Neural cell (in vitro differentiated cells): Measurements from ENCODE around the gene ITPKB. TPM values are rescaled to one million over a fixed set of nuclear protein-coding genes. Genes with fewer than 3 reads are reported as not detected.

Experiments used
- H2AFZ ChIP-seq: fragments of 200-600, 300-800 bp; sonication (generic), shearing (Covaris generic); 2 replicates; pipeline ENCODE4 v1.6.0; 2014; ENCODE audit warnings: low read depth, mild to moderate bottlenecking, antibody characterized with exemption, low read length, moderate library complexity
- H3F3A ChIP-seq: fragments of 200-600 bp; shearing (Covaris generic); 2 replicates; pipeline ENCODE4 v1.6.1; 2016; ENCODE audit warnings: mild to moderate bottlenecking, moderate library complexity, mixed read lengths, antibody characterized with exemption, low read length; ENCODE audit not compliant: insufficient read depth, poor library complexity, severe bottlenecking
- H3K27ac ChIP-seq: fragments of 200-600, 300-800 bp; sonication (generic), shearing (Covaris generic); 2 replicates; pipeline ENCODE4 v1.5.1; 2014; ENCODE audit warnings: mild to moderate bottlenecking, low read length, moderate library complexity
- H3K27me3 ChIP-seq: fragments of 300-800, 200-600 bp; sonication (generic), shearing (Covaris generic); 2 replicates; pipeline ENCODE4 v1.6.0; 2014; ENCODE audit warnings: mild to moderate bottlenecking, low read depth, low read length, moderate library complexity; ENCODE audit not compliant: insufficient read depth
- H3K36me3 ChIP-seq: fragments of 300-800, 200-600 bp; sonication (generic), shearing (Covaris generic); 2 replicates; pipeline ENCODE4 v1.5.1; 2014; ENCODE audit warnings: mild to moderate bottlenecking, antibody characterized with exemption, low read length, moderate library complexity; ENCODE audit not compliant: insufficient read depth
- H3K4me2 ChIP-seq: fragments of 300-800, 200-600 bp; sonication (generic), shearing (Covaris generic); 2 replicates; pipeline ENCODE4 v1.6.0; 2014; ENCODE audit warnings: mild to moderate bottlenecking, low read length
- H3K4me3 ChIP-seq: fragments of 300-800, 200-600 bp; sonication (generic), shearing (Covaris generic); 2 replicates; pipeline ENCODE4 v1.5.1; 2014; ENCODE audit warnings: mild to moderate bottlenecking, low read length, moderate library complexity
- H3K79me2 ChIP-seq: fragments of 200-600 bp; shearing (Covaris generic); replicated peaks from 2 replicates; pipeline ENCODE4 v1.6.0; 2014; ENCODE audit warnings: mild to moderate bottlenecking, low read length, moderate library complexity; ENCODE audit not compliant: insufficient read depth
- H3K9ac ChIP-seq: fragments of 300-800, 200-600 bp; sonication (generic), shearing (Covaris generic); 2 replicates; pipeline ENCODE4 v1.6.1; 2016; ENCODE audit warnings: mild to moderate bottlenecking, low read length, mixed read lengths
- H3K9me2 ChIP-seq: fragments of 200-600 bp; shearing (Covaris generic); 2 replicates; pipeline ENCODE4 v1.6.1; 2016; ENCODE audit warnings: mild to moderate bottlenecking, low read length, mixed read lengths; ENCODE audit not compliant: insufficient read depth
- H3K9me3 ChIP-seq: fragments of 200-600, 300-800 bp; sonication (generic), shearing (Covaris generic); 2 replicates; pipeline ENCODE4 v1.6.1; 2016; ENCODE audit warnings: mild to moderate bottlenecking, mixed run types, low read length, moderate library complexity, mixed read lengths
- H4K20me1 ChIP-seq: fragments of 200-600 bp; shearing (Covaris generic); 2 replicates; pipeline ENCODE4 v1.6.1; 2016; ENCODE audit warnings: mild to moderate bottlenecking, mixed run types; ENCODE audit not compliant: insufficient read depth
- EP300 ChIP-seq: fragments of 450-650 bp; conservative IDR thresholded peaks from 2 replicates; pipeline ENCODE4 v1.6.1; 2014; ENCODE audit warnings: antibody characterized with exemption, mild to moderate bottlenecking, moderate library complexity; ENCODE audit not compliant: poor library complexity, severe bottlenecking
- EZH2 ChIP-seq: fragments of 200-600, 300-800 bp; shearing (Covaris generic), sonication (generic); IDR thresholded peaks from 2 replicates; pipeline ENCODE4 v1.6.1; 2014; ENCODE audit warnings: antibody characterized with exemption, low read length, borderline replicate concordance, mild to moderate bottlenecking; ENCODE audit not compliant: insufficient read depth, poor library complexity, severe bottlenecking
- MXI1 ChIP-seq: fragments of 450-650 bp; conservative IDR thresholded peaks from 2 replicates; pipeline ENCODE4 v1.6.1; 2014; ENCODE audit warnings: antibody characterized with exemption, mild to moderate bottlenecking; ENCODE audit not compliant: poor library complexity, severe bottlenecking
- POLR2AphosphoS5 ChIP-seq: IDR thresholded peaks from 2 replicates; pipeline ENCODE4 v1.6.1; 2012
- RAD21 ChIP-seq: fragments of 450-650 bp; conservative IDR thresholded peaks from 2 replicates; pipeline ENCODE4 v1.6.1; 2014; ENCODE audit warnings: antibody characterized with exemption, mild to moderate bottlenecking, moderate library complexity
- SMC3 ChIP-seq: fragments of 450-650 bp; conservative IDR thresholded peaks from 2 replicates; pipeline ENCODE4 v1.6.1; 2014; ENCODE audit warnings: antibody characterized with exemption, mild to moderate bottlenecking, moderate library complexity; ENCODE audit not compliant: poor library complexity
- TAF1 ChIP-seq: IDR thresholded peaks from 2 replicates; pipeline ENCODE4 v1.6.1; 2012; ENCODE audit warnings: low read depth
- polyA plus RNA-seq: library from polyadenylated mRNA; depleted of rRNA; stranded (reverse); fragments of >200 nt; gene quantifications from 2 replicates; pipeline ENCODE4 v1.2.3, GENCODE V29; 2014
- TF ChIP-seq, protein P1 (sequence below): fragments of 450-650 bp; IDR thresholded peaks from 2 replicates; pipeline ENCODE4 v1.5.1; 2014; ENCODE audit warnings: antibody characterized with exemption, mild to moderate bottlenecking, moderate library complexity; ENCODE audit not compliant: poor library complexity, severe bottlenecking
- TF ChIP-seq, protein P2 (sequence below): IDR thresholded peaks from 2 replicates; pipeline ENCODE4 v1.6.1; 2012; ENCODE audit warnings: borderline replicate concordance

Gene ITPKB
- polyA plus RNA-seq, 1 donor from 2014 or later = 0.19 TPM

DNA sequence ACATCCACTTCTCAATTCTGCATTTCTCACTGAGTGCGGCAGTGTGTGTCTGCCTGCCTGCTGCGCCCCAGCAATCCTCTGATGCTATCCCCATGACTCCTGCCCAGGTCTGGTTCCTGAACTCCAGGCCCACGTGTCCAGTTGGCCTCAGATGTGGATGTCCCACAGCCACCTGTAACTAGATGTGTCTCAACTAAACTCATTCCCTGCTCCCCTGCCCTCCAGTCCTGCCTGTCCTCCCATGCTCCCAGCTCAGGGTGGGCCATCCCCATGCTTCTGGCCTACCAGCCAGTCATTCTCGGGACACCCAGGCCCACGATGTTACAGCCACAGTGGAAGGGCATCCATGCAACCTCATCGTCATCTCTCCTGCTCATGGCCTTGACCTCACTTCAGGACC lies 113.8 kb downstream of the ITPKB start:
- Histone ChIP-seq H3K79me2 (no peaks in the 10 kb centered on the region), H3K36me3 (no peaks in the 10 kb centered on the region), H3K9me2 (no peaks in the 10 kb centered on the region), H3K9ac (no peak overlapping the region), H3K4me2 (no peak overlapping the region), H3K4me3 (no peak overlapping the region), H4K20me1 (no peaks in the 10 kb centered on the region), H3K27ac (no peak overlapping the region), H3K27me3 (no peaks in the 10 kb centered on the region), H3F3A (no peaks in the 10 kb centered on the region), H2AFZ (no peak overlapping the region), H3K9me3 (no peaks in the 10 kb centered on the region)
- TF ChIP-seq RAD21 = no peak
- TF ChIP-seq EZH2 = no peak
- TF ChIP-seq POLR2AphosphoS5 = no peak
- TF ChIP-seq EP300 = no peak

DNA sequence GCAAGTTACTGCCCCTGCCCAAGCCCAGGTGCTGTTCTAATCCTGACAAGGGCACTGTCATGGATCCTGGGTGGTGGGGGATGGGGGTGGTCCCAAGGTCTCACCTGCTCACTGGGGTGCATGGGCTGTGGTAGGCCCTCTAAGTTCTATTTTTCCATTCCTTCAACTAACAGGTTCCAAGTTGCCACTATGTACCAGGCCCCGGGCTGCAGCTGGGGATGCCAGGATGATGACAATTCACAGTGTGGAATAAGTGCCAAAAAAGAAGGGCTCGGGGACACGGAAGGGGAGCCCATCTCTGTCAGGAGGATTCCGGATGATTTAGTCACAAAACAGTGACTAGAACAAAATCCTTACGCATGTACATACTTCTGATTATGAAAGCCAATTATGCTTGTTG lies 114.6 kb downstream of the ITPKB start:
- TF ChIP-seq POLR2AphosphoS5 (no peak), TAF1 (no peak), MXI1 (no peak), EP300 (no peak), RAD21 (no peak), EZH2 (no peak), SMC3 (no peak)
- TF ChIP-seq, protein P1, sequence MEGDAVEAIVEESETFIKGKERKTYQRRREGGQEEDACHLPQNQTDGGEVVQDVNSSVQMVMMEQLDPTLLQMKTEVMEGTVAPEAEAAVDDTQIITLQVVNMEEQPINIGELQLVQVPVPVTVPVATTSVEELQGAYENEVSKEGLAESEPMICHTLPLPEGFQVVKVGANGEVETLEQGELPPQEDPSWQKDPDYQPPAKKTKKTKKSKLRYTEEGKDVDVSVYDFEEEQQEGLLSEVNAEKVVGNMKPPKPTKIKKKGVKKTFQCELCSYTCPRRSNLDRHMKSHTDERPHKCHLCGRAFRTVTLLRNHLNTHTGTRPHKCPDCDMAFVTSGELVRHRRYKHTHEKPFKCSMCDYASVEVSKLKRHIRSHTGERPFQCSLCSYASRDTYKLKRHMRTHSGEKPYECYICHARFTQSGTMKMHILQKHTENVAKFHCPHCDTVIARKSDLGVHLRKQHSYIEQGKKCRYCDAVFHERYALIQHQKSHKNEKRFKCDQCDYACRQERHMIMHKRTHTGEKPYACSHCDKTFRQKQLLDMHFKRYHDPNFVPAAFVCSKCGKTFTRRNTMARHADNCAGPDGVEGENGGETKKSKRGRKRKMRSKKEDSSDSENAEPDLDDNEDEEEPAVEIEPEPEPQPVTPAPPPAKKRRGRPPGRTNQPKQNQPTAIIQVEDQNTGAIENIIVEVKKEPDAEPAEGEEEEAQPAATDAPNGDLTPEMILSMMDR = no peak
- TF ChIP-seq, protein P2, sequence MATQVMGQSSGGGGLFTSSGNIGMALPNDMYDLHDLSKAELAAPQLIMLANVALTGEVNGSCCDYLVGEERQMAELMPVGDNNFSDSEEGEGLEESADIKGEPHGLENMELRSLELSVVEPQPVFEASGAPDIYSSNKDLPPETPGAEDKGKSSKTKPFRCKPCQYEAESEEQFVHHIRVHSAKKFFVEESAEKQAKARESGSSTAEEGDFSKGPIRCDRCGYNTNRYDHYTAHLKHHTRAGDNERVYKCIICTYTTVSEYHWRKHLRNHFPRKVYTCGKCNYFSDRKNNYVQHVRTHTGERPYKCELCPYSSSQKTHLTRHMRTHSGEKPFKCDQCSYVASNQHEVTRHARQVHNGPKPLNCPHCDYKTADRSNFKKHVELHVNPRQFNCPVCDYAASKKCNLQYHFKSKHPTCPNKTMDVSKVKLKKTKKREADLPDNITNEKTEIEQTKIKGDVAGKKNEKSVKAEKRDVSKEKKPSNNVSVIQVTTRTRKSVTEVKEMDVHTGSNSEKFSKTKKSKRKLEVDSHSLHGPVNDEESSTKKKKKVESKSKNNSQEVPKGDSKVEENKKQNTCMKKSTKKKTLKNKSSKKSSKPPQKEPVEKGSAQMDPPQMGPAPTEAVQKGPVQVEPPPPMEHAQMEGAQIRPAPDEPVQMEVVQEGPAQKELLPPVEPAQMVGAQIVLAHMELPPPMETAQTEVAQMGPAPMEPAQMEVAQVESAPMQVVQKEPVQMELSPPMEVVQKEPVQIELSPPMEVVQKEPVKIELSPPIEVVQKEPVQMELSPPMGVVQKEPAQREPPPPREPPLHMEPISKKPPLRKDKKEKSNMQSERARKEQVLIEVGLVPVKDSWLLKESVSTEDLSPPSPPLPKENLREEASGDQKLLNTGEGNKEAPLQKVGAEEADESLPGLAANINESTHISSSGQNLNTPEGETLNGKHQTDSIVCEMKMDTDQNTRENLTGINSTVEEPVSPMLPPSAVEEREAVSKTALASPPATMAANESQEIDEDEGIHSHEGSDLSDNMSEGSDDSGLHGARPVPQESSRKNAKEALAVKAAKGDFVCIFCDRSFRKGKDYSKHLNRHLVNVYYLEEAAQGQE = no peak
- H3K9me3 ChIP-seq = no peaks in the 10 kb centered on the region

DNA sequence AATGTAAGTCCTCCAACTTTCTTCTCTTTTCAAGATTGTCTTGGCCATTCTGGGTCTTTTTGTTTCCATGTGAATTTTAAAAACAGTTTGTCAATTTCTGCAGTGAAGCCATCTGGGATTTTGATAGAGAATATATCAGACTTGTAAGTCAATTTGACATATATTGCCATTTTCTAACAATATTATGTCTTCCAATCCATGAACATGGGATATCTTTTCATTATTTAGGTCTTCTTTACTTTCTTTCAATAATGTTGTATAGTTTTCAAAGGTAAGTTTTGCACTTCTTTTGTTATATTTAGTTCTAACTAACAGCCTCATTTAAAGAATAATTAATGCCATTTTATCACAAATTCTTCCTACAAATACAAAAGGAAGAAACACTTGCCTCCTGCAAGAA lies 117.1 kb downstream of the ITPKB start:
- Histone ChIP-seq H3K79me2 (no peaks in the 10 kb centered on the region), H3K27me3 (no peaks in the 10 kb centered on the region), H2AFZ (no peak overlapping the region), H3K27ac (no peak overlapping the region), H3K4me2 (no peak overlapping the region), H3K9ac (no peak overlapping the region), H3K9me2 (no peaks in the 10 kb centered on the region), H3F3A (no peaks in the 10 kb centered on the region), H3K9me3 (no peaks in the 10 kb centered on the region), H3K4me3 (no peak overlapping the region), H4K20me1 (no peaks in the 10 kb centered on the region), H3K36me3 (no peaks in the 10 kb centered on the region)
- no peak for TF ChIP-seq POLR2AphosphoS5
- no peak for TF ChIP-seq EZH2
- TF ChIP-seq EP300 = no peak
- TF ChIP-seq MXI1 = no peak
- TF ChIP-seq, protein P2 = no peak
- TF ChIP-seq, protein P1 = no peak
- TF ChIP-seq TAF1 = no peak
- TF ChIP-seq SMC3 = no peak
- no peak for TF ChIP-seq RAD21

More for the DNA sequence above, 114.6 kb downstream of the ITPKB start:
- Histone ChIP-seq H3K27ac (no peak overlapping the region), H3K79me2 (no peaks in the 10 kb centered on the region), H3K9ac (no peak overlapping the region), H3F3A (no peaks in the 10 kb centered on the region), H4K20me1 (no peaks in the 10 kb centered on the region), H3K4me2 (no peak overlapping the region), H3K36me3 (no peaks in the 10 kb centered on the region), H2AFZ (no peak overlapping the region), H3K27me3 (no peaks in the 10 kb centered on the region), H3K9me2 (no peaks in the 10 kb centered on the region), H3K4me3 (no peak overlapping the region)
